NCI-H748 (cell line): ENCODE measurements around the gene NLRC5.
"Not testable (repeated sequence)": the region's sequence is repeated elsewhere in the genome, so short reads cannot be mapped to it uniquely, and the experiment has no call there.

ENCODE experiments used
- DNase-seq: peaks from one replicate; lab custom pipeline; 2025; ENCODE audit not compliant: unreplicated experiment; lab: John Stamatoyannopoulos, UW

The NLRC5 gene

GRCh38 chr16:56998861-56999260 lies 9.5 kb downstream of the NLRC5 start:
- no peak for DNase-seq

GRCh38 chr16:56999409-57000270 lies 10.3 kb downstream of the NLRC5 start:
- DNase-seq = no peak

- no peak for DNase-seq
Measured at GRCh38 chr16:57000271-57001025, 11.1 kb downstream of the NLRC5 start.

GRCh38 chr16:57001026-57001679 lies 11.8 kb downstream of the NLRC5 start:
- no peak for DNase-seq

GRCh38 chr16:57003439-57004386 lies 14.4 kb downstream of the NLRC5 start:
- no peak for DNase-seq

- DNase-seq = no peak
Measured at GRCh38 chr16:57004387-57005250, 15.3 kb downstream of the NLRC5 start.

GRCh38 chr16:57005597-57005996 lies 16.2 kb downstream of the NLRC5 start:
- DNase-seq = not testable (repeated sequence)

GRCh38 chr16:57007050-57007449 lies 17.7 kb downstream of the NLRC5 start:
- DNase-seq = no peak

GRCh38 chr16:57007530-57007929 lies 18.2 kb downstream of the NLRC5 start:
- DNase-seq = no peak

GRCh38 chr16:57008440-57008839 lies 19.1 kb downstream of the NLRC5 start:
- DNase-seq = no peak

- DNase-seq = no peak
Measured at GRCh38 chr16:57009643-57010170, 20.4 kb downstream of the NLRC5 start.

GRCh38 chr16:57012353-57012752 lies 23.0 kb downstream of the NLRC5 start:
- DNase-seq = no peak

- DNase-seq = no peak
Measured at GRCh38 chr16:57013229-57013628, 23.9 kb downstream of the NLRC5 start.

- no peak for DNase-seq
Measured at GRCh38 chr16:57013902-57014301, 24.5 kb downstream of the NLRC5 start.

GRCh38 chr16:57016301-57016700 lies 26.9 kb downstream of the NLRC5 start:
- DNase-seq = no peak

GRCh38 chr16:57016831-57017230 lies 27.5 kb downstream of the NLRC5 start:
- DNase-seq = no peak

GRCh38 chr16:57017251-57017650 lies 27.9 kb downstream of the NLRC5 start:
- DNase-seq = no peak

GRCh38 chr16:57019746-57020145 lies 30.4 kb downstream of the NLRC5 start:
- DNase-seq = no peak

GRCh38 chr16:57020651-57021050 lies 31.3 kb downstream of the NLRC5 start:
- no peak for DNase-seq
